ENCODE results near the gene TLE3. TPM values are rescaled to one million over a fixed set of nuclear protein-coding genes. Genes with fewer than 3 reads are reported as not detected.

The TLE3 gene
- total RNA-seq, 1 experiment from 2014 or later: 98.2 TPM

DNA sequence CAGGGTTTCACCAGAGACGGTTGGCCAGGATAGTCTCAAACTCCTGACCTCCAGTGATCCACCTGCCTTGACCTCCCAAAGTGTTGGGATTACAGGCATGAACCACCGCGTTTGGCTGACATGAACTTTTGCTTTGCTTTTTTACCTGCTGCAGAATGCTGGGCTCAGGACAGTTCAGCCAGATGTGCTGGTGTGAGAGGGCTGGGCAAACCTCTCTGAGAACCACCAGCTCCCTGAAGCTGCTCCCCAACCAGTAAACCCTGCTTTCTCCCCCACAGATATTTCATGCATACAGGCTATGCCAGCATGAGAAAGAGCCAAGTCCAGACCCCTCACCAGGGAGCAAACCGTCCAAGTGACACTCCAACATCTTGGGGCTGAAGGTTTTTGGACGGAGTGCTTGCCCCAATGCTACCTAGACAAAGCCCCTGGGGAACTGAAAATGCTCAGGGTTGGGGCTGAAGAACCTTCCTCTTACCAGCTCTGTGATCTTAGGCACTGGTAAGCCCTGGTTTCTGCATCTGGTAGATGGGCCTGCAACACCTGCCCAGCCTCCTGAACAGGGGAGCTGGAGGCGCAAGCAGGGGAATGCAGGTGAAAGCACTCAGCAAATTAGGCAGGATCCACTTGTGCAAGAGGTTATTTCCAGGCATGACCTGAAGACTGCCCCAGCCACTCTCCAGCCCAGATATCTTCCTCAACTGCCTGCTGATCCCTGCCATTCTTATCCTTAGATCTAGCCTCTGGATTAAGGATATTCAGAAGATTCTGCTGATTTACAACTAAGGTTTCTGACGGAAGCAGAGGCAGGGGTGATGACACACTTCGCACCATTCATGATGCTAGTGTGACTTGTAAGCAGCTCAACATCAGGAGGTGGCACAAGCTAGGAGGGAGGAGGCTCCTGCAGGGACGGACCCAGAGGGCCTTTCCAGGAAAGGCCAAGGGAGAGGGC is 78.8 kb downstream of the TLE3 start:
- H3K4me3 Mint-ChIP-seq: no peak overlapping the region
- Histone ChIP-seq H2BK12ac (ENCODE audit: insufficient read length, low read depth, low read length) (no peak overlapping the region), H2BK120ac (ENCODE audit: low read depth, low read length, poor library complexity, severe bottlenecking) (no peak overlapping the region), H3K27ac (ENCODE audit: insufficient read length, low read depth, low read length) (no peak overlapping the region), H2AFZ (ENCODE audit: low read length) (no peak overlapping the region), H3K14ac (ENCODE audit: insufficient read depth, low read length) (no peak overlapping the region), H2BK5ac (ENCODE audit: insufficient read length, low read length) (no peak overlapping the region), H3K4me2 (ENCODE audit: insufficient read depth, insufficient read length, low read length) (no peak overlapping the region), H3K23ac (ENCODE audit: insufficient read length, low read depth, low read length) (no peak overlapping the region), H3K9ac (ENCODE audit: extremely low read depth, insufficient read length, low read length) (no peak overlapping the region), H4K8ac (replicated peaks; ENCODE audit: insufficient read length, low read depth, low read length) (no peak overlapping the region), H3K79me2 (ENCODE audit: insufficient read depth, low read length) (no peaks in the 10 kb centered on the region), H3K4ac (ENCODE audit: low read depth, low read length) (no peak overlapping the region), H3K27me3 (ENCODE audit: insufficient read depth, low read length) (no peaks in the 10 kb centered on the region), H3K56ac (ENCODE audit: insufficient read length, low read depth, low read length) (no peak overlapping the region), H3K9me3 (ENCODE audit: control insufficient read depth, low read depth, low read length) (no peaks in the 10 kb centered on the region), H2BK15ac (ENCODE audit: low read depth, low read length) (no peak overlapping the region), H4K91ac (ENCODE audit: insufficient read length, low read depth, low read length) (no peak overlapping the region), H2AK5ac (ENCODE audit: insufficient read length, low read length) (no peak overlapping the region), H2BK20ac (ENCODE audit: low read depth, low read length, poor library complexity, severe bottlenecking) (no peak overlapping the region), H3K4me1 (ENCODE audit: insufficient read depth, low read length) (no peaks in the 10 kb centered on the region; the same call in 1 of the 2 replicates), H3T11ph (ENCODE audit: low read length) (no peak overlapping the region), H4K5ac (ENCODE audit: insufficient read length, low read depth, low read length) (no peak overlapping the region), H3K18ac (ENCODE audit: insufficient read length, low read depth, low read length) (no peak overlapping the region), H3K23me2 (ENCODE audit: insufficient read length, low read depth, low read length, poor library complexity, severe bottlenecking) (no peaks in the 10 kb centered on the region), H4K20me1 (ENCODE audit: control insufficient read depth, insufficient read depth, insufficient read length) (no peaks in the 10 kb centered on the region), H3K79me1 (ENCODE audit: insufficient read depth, low read depth, low read length, poor library complexity, severe bottlenecking) (no peaks in the 10 kb centered on the region)
- no peak for DNase-seq
- peaks cover 28 to 40% of the 10 kb centered on the region in 2 experiments for H3K4me1 Mint-ChIP-seq
- H3K9me3 Mint-ChIP-seq: peaks cover 7 to 11% of the 10 kb centered on the region in 2 experiments
- peaks cover 22% of the 10 kb centered on the region for H3K27me3 Mint-ChIP-seq (ENCODE audit: low read depth)
- TF ChIP-seq, protein P1, sequence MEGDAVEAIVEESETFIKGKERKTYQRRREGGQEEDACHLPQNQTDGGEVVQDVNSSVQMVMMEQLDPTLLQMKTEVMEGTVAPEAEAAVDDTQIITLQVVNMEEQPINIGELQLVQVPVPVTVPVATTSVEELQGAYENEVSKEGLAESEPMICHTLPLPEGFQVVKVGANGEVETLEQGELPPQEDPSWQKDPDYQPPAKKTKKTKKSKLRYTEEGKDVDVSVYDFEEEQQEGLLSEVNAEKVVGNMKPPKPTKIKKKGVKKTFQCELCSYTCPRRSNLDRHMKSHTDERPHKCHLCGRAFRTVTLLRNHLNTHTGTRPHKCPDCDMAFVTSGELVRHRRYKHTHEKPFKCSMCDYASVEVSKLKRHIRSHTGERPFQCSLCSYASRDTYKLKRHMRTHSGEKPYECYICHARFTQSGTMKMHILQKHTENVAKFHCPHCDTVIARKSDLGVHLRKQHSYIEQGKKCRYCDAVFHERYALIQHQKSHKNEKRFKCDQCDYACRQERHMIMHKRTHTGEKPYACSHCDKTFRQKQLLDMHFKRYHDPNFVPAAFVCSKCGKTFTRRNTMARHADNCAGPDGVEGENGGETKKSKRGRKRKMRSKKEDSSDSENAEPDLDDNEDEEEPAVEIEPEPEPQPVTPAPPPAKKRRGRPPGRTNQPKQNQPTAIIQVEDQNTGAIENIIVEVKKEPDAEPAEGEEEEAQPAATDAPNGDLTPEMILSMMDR (conservative IDR thresholded peaks at IDR 0.05): no peak
- no CpG with 5 or more reads among the region's 9 CpGs for WGBS (ENCODE audit: extremely low coverage, insufficient read length, low lambda C conversion rate)
- peaks cover 0 to 14% (median 3%) of the 10 kb centered on the region in 3 experiments; a peak in 4 of 7 replicates for H3K36me3 Mint-ChIP-seq (ENCODE audit: insufficient read depth in 1 of 3, low read depth in 3 of 3)
- H3K27ac Mint-ChIP-seq: peak overlapping the region in 2 of 3 experiments; percentile 25 to 83; a peak in 2 of 7 replicates

Data from H9 (cell line).